HG02571 (cell line): ENCODE results near the gene ITPR1.

Experiments used
- ATAC-seq: cut with Tn5 transposase; IDR thresholded peaks from one replicate; pipeline ENCODE4 v1.9.1; 2021; ENCODE audit warnings: mild to moderate bottlenecking, moderate library complexity; ENCODE audit not compliant: unreplicated experiment

ITPR1 gene

DNA sequence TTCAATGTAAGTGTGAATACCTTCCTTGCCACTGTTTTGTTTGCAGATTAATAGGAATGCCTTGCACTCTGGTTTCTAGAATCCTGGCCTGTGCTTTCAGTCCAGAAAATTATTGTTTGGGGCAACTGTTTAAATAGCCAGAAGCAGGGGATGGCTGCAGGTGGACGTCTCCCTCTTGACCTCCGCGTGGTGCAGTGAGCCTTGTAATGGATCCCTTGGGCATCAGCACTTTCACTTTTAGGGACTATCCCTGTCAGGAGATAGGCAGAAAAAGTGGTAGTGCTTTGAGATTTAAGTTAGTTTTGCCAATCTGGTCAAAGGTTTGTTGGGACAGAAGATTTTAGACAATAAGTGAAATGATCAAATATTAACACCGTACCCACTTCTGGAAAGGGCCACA is 307.4 kb downstream of the ITPR1 start:
- no peak for ATAC-seq

DNA sequence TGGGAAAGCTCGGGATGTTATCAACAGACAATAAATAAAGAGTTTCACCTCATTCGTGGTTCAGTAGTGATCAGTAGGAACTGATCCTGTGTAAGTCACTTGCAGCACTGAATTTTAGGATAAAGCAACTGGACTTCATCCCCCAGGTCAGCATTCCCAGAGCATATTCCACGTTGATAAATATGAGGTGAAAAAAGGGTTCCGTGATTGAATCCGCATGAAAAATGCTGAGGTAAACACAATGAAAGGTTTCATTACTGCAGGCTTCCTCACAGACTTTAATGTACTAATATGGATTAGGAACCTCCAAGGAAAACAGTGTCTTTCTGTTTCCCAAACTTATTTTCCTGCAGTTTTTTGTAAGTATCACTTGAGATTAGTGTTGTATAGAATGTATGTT is 308.7 kb downstream of the ITPR1 start:
- ATAC-seq = no peak

DNA sequence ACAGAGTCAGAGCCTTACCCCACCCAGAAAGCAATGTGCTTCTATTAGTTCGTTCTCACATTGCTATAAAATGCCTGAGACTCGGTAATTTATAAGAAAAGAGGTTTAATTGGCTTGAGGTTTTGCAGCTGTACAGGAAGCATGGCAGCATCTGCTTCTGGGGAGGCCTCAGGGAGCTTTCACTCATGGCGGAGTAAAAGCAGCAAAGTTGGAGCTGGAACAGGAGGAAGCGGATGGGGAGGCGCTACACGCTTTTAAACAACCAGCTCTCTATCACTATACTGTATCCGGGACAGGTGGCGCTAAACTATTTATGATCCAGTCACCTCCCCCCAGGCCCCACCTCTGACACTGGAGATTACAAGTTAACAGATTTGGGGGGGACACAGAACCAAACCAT is 309.8 kb downstream of the ITPR1 start:
- no peak for ATAC-seq

DNA sequence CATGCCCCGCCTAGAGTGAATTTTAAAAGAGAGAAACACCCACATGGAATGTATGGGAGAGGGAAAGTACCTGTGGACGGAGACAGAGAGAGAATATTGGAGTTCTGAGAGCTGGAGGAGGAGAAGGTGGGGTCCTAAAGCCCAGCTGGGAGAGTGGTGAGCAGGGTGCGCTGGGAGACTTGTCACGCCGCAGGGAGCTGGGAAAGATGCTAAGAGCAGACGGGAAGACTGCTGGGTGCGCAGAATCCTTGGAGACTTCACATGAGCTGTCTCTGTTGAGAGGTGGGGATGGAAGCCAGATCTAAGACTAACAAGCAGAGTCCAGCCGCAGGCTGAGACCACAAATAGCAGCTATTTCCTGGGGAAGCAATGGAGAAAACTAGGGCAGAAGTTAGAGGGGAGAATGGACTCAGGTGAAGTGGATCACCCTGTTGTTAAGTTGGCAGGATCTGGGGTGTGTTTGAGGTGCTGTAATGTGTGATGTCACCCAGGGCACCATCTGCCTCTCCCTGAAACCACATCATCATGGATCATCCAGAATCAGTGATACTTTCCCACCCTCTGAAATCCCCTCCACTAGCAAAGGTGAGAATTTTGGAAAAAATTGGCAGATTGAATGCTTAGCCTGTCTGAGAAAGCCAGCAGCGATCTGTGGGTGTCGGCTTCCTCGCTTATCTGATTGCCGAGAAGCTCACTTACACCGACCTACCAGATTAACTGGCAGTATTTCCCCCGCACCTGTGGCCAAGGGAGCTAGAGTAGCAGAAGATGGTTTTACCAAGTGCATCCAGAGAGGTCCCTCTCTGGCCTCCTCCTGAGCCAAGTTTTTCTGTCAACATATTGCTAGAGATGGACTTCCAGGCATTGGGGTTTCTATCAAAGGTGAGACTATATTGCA is 311.3 kb downstream of the ITPR1 start:
- no peak for ATAC-seq

DNA sequence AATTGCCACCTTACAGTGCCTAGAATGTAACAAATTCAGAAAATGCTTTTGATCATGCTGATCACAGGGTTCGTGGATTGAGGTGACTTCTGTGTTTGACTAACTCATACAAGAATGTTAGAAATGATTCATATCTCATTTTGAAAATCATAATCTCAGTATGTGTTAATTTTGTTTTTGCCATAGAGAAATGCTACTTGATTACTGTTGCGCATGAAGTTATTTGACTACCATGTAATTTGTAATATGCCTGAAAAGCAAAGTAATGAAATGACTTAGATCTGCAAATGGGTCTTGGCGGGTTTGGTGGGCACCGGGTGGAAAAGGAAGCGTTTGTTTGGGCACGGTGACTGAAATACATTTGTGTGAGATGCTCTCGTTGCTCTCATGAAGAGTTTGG is 312.5 kb downstream of the ITPR1 start:
- no peak for ATAC-seq

DNA sequence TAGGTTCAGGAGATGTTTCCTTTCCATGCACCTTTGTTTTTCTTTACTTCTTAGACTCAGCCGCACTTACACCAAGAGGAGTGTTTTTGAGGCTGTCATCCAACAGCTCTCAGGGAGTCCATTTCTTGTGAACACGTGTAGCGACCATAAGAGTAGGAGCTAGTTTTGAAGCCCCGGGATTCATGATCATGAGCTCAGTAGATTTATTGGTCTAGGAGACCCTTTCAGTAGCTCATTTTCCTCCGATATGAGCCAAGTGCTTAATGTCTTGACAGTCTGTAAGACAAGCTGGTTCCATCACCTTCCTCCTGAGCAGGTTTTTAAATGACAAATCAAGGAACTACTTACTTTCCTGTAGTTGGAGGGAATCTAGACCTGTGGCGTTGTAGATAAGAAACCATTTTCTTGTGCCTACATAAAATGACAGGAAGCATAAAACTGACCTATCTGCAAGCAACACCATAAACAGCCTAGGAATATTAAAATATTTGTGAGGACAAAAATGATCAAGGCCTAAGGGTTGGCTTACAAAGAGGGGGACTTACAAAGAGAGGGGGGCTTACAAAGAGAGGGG is 313.5 kb downstream of the ITPR1 start:
- ATAC-seq = no peak

DNA sequence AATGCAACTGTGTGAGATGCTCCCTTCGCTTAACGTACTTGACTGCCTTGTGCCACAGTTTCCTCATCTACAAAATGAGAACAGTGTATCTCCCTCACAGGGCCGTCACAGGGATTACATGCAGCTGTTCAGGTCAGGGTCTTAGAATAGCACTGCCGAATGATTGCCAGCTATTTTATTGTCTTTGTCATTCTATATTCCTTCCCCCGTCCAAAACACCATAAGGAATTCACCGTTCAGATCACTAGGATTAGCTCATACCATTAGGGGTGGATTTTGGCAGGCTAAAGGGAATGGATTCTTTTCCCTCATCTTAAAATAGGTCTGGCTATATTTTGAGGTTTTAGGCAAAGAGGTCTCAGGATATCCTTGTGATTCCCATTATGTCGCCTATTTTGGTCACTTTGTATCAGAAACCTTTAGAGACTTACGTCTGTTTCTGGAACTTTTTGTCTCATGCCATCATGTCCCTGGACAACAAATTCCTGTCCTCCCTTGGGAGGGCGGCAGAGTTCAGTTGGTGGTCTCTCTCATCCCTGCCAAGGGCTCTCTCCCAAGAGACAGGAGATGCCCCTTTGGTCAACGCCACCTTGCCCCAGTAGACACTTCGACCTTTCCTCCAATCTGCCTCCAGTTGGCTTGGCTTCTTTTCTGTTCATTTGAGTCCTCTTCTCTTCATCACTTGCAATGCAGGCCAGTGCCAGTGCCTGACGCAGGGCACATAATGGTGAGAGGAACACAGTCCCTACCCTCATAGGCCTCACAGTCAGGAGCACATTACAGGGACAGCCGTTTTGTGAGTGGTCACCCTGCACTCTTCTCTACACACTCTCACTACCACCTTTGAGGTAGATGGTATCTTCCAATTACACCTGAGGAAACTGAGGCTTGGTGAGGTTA is 314.5 kb downstream of the ITPR1 start:
- ATAC-seq = no peak

DNA sequence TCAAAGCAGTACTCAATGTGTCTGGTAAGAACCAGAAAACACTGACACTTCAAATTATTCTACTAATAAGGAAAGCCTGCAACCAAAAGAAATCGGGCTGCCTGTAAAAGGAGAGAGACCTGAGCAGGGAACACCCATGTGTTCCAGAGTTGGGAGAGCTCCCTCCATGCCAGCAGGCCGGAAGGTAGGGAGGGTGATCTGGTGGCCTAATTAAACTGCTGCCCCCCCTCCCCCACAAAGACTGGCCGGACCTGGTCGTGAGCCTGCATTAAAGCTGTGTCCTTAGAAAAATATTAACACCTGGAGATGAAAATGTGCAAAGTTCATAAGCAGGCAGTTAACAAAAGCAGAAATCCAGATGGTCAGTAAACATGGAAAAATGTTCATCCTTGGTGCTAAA is 315.5 kb downstream of the ITPR1 start:
- ATAC-seq = no peak

DNA sequence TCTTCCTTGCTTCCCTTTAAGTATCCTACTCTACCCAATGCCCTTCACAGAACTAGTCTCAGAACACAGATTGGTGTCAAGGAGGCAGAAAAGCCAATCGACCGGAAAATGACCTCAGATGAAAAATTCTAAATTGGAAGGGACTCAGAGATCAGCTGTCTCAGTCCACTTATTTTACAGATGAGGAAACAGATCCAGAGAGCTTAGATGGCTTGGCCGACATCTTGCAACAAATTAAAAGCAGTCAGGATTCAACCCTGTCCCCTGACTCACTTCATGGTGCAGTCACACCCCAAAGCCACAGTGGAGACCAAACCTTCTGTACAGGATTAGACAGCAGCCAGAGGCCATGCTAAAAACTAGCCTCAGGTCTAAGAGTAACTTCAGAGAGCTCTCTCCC is 316.8 kb downstream of the ITPR1 start:
- ATAC-seq = no peak

DNA sequence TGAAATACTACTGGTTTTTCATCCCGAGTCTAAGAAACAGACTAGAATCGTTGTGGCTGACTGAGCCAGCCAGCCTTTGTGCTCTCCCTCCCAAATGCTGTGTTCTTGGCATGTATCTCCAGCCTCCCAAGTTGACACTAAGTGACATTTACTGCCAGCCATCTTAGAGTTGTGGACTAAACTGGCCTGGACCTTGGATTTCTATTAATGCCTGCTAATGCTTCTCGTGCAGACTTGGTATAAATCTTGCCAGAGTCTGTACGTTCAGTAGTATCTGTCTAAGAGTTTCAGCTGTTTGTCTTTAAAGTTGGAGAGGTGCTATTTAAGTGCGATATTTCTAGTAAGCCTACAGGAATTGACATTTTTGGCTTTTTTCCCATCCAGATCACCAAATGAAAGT is 319.4 kb downstream of the ITPR1 start:
- no peak for ATAC-seq

DNA sequence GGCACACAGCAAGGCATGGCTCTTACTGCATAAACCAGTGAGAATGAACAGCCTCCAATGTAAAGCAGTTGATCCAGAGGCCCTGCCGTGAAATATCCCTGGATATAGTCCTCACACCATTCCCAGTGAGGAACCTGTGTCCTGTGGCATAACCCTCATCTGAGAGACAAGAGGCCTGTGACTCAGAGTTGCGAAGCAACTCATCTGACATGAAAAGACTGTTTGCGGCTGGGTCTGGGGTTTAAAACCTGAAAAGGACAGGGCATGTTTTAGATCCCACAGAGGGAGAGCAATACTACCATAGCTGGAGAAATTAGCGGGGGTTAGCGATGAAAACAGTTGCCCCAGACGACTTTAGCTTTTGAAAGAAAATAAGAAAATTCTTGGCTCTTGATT is 320.8 kb downstream of the ITPR1 start:
- no peak for ATAC-seq

DNA sequence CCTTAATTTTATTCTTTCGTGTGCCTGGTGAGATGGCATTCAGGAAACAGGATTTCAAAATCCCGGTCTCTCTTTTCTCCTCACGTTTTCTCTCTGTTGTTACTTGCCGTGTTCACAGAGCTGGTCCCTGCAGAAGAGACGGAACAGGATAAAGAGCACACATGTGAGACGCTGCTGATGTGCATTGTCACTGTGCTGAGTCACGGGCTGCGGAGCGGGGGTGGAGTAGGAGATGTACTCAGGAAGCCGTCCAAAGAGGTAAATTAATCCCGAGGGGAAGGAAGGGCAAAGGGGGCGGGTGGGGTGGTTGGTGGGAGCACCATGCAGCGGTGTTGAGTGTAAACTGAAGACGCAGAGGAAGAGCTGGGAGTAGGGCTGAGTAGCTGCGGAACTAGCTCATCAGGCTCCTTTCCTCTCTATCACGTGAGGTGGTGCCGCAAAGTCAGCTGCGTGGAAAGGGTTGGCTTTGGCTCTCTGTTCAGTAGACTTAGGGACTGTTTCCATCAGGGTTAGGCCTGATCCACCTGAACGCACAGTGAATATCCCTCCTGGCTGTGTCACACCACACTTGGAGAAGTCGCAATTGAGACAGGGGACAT is 321.3 kb downstream of the ITPR1 start:
- ATAC-seq = no peak

DNA sequence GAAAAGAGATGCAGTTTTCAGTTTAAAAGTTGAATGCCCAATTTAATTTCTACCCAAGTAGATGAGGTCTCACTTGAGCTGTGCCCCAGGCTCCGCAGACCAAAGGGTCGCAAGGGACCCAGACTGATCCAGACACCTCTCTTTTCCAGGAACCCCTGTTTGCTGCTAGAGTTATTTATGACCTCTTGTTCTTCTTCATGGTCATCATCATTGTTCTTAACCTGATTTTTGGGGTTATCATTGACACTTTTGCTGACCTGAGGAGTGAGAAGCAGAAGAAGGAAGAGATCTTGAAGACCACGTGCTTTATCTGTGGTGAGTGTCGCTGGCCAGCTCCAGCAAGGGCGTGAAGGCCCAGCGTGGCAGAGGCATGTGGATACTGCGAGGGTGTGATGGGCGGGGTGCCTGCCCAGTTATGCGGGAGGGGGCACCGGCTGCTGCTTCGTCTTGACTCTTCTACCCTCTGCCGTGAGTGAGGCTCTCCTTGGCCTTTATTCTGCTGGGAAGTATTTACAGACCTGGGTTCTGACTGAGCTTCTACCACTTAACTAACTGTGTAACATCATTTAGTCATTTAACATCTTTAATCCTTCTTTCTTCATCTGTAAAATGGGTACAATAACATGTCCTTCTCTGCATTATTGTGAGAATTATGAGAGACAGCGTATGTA is 321.9 kb downstream of the ITPR1 start:
- ATAC-seq = no peak

DNA sequence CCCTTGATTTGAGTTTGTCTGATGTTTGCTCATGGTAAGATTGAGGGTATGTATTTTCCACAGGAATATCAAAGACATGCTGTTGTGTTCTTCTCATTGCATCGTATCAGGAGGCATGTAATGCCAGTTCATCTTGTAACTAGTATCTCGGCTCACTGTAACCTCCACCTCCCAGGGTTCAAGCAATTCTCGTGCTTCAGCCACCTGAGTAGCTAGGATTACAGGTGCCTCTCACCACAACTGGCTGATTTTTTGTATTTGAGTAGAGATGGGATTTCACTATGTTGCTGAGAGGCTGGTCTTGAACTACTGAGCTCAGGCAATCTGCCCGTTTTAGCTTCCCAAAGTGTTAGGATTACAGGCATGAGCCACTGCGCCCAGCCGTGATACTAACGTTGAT is 323.2 kb downstream of the ITPR1 start:
- no peak for ATAC-seq

DNA sequence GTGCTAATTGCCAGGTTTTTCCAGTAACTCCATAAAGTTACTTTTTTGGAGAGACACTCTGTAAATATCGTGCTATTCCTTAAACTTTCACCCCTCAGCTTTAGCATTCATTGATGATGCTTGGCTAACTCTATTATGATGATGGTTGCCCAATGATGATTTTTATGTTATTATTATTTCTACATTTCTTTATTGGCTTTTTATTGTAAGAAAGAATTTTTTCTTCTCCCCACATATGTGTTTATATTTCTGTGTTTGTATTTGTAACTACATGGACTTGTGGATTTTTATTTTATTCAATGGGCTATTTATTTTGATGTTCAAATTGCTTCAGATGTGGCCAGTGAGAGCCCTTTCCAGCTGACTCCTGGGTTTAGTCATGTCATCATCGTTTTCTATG is 323.6 kb downstream of the ITPR1 start:
- ATAC-seq = no peak

DNA sequence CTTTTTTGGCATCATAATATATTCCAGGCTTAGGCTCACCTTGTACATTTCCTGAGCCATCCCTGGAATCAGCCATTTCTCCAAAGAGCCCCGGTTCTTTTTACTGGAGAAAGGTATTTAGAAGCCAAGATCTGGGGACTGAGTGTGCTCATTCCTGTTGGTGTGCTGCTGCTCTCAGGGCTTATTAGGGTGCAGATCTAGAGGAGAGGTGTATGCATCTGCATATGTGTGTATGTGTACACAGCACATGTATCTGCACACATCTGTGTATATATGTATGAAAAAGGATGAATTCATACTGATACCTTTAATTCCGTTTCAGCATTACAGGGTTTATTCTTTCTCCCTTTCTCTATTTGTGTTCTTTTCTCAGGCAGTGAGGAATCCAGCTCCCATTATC is 324.0 kb downstream of the ITPR1 start:
- no peak for ATAC-seq

DNA sequence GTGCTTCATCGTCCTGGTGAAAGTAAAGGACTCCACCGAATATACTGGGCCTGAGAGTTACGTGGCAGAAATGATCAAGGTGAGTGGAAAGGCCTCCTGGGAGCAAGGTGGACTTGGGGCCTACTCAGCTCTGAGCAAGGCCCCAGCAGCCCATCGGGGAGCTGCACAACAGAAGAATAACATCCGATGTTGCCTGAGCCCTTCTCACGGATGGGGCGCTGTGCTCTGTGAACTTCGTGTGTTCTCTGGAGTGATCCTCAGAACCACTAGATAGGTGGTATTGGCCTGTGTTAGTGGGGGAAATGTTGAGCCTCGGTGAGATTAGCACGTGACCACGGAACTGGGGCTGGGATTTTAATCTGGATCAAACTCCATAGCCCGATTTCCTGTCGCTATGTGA is 325.0 kb downstream of the ITPR1 start:
- no peak for ATAC-seq

DNA sequence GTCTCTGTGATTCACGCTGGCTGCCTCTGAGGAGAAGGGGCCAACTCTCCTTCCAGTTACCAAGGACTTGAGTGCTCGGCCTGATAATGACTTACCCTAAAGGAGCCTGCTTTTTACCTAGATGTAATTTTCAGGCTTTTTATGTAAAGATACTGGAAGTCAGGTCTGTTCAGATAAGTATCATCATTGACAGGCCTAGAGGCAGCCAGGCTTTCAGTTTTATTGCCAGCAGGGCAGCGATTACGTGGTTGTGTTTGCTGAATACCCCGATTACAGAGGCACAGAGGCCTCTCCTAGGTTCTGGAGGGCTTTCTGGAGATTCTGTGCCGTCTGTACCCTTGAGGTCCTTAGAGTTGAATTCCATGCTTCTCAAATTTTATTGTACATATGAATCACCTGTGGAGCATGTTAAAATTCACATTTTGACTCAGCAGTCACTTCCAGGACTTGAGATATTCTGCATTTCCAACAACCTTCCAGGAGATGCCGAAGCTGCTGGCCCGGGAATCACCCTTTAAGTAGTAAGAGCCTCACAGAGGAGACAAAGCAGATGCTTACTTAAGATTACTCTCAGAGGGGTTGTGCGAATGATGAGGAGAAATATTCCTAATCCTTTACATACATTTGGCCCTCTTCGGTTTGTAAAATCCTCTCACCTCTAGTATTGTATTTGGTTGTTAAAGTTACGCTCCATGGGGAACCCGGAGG is 326.0 kb downstream of the ITPR1 start:
- ATAC-seq = no peak

DNA sequence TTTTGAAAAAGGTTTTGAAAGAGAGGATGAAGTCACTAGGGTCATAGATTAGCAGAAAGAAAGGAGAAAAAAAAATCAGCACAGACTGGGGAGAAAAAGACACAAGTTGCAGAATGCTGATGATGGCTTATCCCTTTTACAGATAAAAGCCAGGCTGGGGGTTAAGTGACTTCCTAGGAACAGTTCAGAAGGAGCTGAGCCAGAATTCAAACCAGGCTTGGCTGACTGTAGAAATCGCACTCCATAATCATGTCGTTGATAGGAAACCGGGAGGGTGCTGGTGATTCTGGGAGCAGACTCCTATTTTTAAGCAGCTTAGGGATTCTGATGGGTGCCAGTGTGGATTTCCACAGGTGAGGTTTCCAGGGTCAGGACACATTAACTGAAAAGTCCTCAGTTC is 326.6 kb downstream of the ITPR1 start:
- no peak for ATAC-seq
